ENCODE data around the gene GOLGA6L7. TPM values are rescaled to one million over a fixed set of nuclear protein-coding genes. Genes with fewer than 3 reads are reported as not detected.
"Not testable (repeated sequence)": the region's sequence is repeated elsewhere in the genome, so short reads cannot be mapped to it uniquely, and the experiment has no call there.

The GOLGA6L7 gene
- total RNA-seq, 1 donor from 2014 or later = not detected

DNA sequence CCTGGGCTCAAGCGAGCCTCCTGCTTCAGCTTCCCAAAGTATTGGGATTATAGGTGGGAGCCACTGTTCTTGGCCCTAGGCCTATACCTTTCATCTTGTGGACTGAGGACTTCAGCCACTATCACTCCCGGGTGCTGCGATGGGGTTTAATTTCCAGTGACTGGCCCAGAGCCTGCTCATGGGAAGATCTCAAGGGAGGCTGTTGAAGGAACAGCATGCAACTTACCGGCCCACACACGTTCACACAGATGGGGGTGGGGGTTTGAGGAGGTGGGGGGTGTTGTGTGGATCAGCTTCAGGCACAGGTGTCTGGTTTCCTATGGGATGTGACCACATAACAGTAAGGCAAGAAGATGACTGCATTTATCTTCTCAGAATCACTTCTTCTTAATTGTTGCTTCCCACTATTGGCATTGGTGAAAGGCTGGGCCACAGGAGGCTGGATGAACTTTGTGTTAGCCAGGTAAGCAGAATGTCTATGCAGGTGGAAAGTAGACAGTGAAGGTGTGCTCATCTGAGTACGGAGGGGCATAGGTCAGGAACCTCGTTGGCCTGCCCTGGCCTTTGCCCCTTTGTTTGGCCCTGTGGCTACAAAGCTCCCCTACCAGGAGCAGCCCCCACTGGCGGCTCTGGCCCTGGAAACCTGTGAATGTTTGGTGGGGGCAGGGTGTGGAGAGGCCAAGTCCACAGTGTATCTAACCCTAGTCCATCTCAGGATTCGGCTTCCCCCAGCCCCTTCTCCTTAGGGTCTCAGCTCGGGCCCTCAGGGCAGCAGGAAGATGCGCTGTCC is 35.9 kb upstream of the GOLGA6L7 start:
- intact Hi-C loops (cut with micrococcal nuclease) = no loop called here

DNA sequence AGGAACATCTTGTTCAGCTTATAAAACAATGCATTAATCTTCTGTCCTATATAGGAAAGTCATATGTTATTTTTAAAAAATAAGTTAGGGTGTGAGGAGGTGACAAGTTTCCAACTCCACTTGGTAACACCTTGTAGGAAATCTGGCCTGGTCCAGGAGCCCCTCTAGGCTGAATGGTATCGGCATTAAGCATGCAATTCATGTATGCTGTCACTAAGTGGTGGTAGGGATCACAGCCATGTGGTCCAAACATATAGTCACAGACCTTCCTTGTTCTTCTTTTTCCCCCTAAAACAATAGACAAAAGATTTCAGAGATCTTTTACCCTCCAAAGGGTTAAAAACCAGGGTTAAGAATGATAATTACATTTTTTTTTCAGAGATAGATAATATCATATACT is 33.2 kb upstream of the GOLGA6L7 start:
- intact Hi-C loops (cut with micrococcal nuclease) = no loop called here

DNA sequence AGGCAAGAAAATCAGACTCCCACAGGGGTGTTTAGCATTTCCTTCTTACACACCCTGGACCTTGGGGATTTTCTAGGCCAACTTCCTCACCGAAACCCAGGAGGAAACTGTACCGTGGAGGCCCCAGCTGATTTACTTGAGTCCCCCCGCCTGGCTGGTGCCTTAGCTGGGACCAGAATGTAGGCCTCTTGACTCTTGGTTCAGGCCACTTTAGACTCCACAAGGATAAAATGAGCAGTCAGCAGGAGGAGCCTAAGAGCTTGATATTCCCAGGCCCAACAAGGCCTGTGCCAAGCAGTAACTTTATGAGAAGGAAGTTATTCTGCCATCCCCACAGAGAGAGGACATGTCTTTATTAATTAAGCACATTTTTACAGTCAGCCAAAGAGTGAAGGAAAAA is 32.7 kb upstream of the GOLGA6L7 start:
- intact Hi-C loops (cut with micrococcal nuclease) = no loop called here

DNA sequence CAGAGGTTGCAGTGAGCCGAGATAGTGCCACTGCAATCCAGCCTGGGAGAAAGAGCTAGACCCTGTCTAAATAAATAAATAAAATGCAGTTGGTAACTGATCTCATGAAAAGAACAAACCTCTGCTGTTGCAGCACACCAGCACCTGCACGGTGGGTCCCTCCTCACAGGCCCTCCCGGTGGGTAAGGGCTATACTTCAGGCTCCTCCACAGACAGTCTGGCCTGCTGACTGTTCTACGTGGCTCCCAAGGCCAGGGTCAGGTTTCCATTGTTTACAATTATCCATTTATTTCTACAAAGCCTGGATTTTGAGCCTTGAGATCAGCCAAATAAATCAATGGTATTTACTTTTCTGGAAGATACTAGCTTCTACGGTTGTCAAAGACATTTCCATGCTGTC is 32.2 kb upstream of the GOLGA6L7 start:
- intact Hi-C loops (cut with micrococcal nuclease) = no loop called here

DNA sequence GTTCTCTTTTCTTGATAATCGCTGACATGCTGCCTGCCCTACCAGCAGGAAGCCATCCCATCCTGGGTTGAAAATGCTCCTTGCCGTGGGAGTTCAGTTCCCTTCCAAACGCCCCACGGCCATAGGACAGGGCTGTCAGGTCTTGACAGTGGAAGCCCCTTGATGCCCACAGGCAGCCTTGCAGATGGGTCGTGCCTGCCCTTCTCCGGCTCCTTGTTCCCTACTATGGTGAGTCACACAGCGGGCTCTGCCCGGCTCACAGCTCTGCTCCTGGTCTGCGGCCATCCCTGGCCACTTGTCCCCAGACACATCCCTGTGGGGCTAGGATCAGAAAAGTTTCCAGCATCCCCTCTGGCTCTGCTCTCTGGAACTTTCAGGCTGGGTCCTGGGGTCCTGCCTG is 31.1 kb upstream of the GOLGA6L7 start:
- intact Hi-C loops (cut with micrococcal nuclease) = no loop called here

DNA sequence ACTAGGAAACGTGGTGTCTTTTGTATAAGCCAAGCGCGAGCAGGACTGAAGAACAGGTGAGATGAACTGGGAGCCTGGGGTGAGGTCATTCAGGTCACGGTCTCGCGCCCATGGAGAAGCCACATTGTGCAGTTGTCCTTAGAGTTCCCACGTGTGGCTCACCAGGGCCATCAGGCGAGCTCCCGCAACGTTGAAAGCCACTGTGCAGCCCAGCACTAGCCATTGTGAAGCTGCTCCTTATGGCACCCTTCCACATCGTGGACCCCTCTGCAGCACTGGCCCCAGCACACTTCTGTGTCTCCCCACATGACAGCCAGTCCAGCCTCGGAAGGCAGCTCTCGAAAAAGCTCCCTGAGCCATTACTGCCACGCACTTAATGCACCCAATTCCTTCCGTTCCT is 29.8 kb upstream of the GOLGA6L7 start:
- intact Hi-C loops (cut with micrococcal nuclease) = no loop called here

DNA sequence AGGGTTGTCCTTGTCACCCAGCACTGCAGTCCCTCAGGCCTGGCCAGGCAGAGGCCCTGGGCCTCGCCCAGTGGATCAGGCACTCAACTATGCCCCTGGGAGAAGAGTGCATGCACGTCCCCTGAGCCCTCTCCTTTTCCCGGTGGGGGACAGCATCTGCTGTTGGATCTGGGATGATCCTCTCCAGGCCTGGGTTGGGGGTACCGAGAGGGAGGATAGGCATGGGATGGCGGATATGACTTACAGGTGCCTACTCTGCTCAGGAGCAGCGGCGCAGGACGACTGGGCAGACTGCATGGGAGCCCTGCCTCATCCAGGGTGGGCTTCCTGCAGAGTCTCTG is 28.4 kb upstream of the GOLGA6L7 start:
- intact Hi-C loops (cut with micrococcal nuclease) = no loop called here

DNA sequence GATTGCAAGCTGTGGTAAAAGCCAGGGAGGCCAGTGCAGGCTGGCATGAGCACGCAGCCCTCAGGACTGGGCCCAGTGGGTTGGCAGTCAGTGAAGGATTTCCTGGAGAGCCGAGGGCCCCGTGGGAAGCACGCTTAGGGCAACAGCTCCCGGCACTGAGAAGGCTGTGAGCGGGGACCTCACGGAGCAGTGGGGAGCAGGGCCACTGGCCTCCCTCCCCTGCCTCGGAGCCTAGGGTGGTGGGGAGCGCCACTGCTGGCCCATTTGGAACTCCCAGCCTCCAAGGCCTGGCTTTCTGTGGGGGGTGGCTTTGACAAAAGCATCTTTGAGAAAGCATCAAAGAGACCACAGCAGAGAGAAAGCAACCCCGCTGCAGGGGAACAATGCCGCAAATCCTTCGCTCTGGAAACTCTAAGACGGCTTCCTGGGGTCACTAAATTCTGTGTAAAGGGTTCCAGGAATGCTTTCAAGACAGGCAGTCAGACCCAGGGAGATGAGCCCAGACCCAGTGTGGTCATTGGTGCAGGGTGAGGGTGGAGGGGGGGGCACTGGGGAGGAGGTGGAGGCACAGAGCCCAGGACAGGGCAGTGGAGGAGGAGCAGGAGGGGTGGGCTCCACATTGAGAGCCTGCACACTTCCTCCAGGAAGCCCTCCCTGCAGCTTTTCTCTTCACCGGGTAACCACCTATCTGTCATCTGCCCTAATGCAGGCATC is 27.8 kb upstream of the GOLGA6L7 start:
- intact Hi-C loops (cut with micrococcal nuclease) = no loop called here

DNA sequence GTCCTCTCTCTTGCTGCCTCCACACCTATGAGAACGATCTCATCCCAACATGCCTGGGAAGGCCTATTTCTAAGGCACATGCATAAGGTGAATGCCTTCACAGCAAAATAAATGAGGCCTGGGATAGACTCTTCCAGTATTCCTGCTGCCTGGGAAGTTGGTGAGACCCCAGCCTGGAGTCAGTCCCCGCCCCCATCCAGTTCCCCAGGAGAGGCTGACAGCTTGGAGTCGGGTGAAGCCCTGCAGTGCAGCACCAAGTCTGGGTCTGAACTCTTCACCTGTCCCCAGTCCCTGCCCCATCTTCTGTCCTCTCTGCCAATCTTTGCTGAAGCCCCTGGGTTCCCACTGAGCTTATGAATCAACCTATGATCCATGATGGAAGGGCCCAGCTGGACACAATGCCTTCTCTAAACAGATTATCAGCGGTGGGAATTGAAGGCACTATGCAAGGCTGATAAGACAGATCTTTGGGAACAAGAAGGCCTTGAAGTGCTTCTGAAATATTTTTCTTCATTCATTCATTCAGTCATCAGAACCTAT is 27.1 kb upstream of the GOLGA6L7 start:
- intact Hi-C loops (cut with micrococcal nuclease) = no loop called here

DNA sequence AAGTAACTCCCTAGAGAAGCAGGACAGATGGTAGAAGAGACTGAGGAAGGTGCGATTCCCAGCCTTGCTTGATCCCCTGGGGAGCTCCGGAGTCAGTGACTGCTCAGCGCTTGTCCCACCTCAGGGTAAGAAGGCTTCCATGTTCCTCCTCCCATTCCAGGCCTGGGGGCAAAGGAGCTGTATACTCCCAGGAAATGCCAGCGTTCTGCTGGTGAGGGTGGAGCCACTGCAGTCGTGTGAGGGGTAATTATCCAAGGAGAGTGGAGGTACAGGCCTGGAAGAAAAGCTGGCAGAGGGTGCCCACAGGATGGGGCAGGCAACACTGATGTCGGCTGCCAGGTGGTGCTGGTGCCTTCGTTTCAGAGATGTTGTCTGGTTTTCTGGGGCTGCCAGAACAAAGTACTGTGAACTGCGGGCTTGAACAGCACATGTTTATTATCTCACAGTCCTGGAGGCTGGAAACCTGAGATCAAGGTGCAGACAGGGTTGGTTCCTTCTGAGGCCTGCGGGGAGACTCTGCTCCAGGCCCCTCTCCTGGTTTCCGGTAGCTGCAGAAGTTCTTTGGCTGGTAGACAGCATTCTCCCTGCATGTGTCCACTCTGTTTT is 25.2 kb upstream of the GOLGA6L7 start:
- intact Hi-C loops (cut with micrococcal nuclease) = no loop called here

DNA sequence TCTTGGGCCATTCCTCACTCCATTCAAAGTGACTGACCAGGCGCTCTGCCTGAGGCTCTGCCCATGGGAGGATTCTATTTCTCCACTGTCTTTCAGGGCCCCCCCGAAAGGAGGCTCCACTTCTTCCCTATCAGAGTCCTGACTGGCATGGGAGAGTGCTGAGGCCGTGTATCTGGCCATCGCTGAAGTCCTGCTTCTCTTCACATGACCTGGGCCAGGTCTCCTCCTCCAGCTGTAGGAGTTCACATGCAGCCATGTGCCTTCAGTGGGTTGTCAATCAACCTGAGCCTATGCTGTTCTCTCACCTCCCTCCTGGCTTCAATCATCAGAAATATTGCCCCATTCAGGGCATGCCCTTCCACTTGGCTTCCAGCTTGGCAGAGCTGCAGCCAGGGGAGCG is 24.6 kb upstream of the GOLGA6L7 start:
- intact Hi-C loops (cut with micrococcal nuclease) = no loop called here

DNA sequence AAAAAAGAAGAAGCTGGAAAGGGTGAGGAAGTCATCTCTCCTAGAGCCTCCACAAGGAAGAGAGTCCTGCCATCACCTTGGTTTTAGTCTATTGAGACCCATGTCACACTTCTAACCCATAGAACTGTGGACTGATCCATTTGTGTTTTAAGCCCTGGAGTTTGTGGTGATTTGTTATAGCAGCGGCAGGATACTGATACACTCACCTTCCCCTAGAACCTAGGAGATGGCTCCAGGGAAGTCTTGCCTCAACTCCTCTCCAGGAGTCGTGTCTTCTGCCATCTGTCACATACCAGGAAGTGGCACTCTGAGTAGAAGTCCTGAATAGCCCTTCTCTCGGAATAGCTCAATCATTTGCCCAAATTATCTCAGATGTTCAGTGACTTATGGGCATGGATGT is 22.7 kb upstream of the GOLGA6L7 start:
- intact Hi-C loops (cut with micrococcal nuclease) = no loop called here

DNA sequence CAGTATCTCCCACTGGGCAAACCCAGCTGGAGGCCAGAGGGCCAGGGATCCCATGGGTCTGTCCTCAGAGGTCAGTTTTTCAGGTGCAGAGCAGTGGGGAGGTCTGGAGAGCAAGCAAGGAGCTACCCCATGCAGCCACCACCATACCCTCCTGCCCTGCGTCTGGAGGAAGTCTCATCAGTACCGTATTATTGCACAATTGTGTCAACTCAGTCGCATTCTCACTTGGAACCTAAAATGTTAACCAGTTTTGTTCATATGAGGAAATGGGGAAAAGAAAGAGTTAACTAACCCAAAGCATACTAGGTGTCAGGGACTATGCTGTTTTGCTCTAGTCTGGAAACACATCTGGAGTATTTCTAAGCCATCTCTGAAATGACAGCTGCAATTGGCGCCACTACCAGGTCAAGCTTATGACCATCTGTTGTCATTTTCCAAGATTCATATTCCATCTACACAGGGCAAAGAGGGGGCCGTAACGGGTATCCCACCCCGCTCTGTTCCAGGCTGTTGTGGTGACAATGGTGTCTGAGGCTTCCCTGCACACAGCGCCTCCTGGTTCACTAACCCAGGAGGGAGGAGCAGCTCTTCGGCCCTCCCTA is 20.4 kb upstream of the GOLGA6L7 start:
- intact Hi-C loops (cut with micrococcal nuclease) = no loop called here

DNA sequence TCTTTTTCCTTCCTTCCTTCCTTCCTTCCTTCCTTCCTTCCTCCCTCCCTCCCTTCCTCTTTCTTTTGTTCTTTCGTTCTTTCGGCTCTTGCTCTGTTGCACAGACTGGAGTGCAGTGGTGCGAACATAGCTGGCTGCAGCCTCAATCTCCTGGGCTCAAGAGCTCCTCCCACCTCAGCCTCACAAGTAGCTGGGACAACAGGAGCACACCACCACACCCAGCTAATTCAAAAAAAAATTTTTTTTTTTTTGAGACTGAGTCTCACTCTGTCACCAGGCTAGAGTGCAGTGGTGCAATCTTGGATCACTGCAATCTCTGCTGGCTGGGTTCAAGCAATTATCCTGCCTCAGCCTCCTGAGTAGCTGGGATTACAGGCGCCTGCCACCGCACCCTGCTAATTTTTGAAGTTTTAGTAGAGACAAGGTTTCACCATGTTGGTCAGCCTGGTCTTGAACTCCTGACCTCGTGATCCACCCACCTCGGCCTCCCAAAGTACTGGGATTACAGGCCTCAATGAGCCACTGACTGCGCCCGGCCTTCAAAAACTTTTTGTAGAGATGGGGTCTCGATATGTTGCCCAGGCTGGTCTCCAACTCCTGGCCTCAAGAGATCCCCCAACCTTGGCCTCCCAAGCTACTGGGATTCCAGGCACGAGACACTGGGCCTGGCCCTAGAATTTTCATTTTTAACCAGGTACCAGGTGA is 13.3 kb upstream of the GOLGA6L7 start:
- intact Hi-C loops (cut with micrococcal nuclease) = not testable (repeated sequence)

DNA sequence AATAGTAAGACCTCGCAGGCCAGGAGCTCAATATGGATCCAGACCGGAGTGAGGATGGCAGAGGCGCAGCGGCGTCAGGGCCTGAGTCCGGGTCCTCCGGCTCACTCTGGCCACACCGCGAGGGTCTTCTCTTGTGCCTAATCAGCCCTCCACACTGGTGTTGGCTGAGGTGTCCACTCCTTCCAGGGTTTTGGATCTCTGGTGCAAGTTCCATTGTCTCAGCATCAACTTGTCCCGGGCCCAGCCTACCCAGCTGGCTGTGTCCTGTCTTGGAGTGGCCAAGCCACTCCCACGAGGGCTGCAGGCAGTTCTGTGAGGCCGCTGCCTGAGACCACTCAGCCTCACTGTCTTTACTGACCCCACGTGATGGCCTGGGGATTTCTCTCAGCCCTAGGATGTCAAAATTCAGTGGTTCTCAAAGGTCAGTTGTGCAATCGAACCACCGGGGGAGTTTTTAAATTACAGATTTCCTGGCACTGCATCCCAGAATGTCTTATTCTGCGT is 12.6 kb upstream of the GOLGA6L7 start:
- intact Hi-C loops (cut with micrococcal nuclease) = no loop called here

DNA sequence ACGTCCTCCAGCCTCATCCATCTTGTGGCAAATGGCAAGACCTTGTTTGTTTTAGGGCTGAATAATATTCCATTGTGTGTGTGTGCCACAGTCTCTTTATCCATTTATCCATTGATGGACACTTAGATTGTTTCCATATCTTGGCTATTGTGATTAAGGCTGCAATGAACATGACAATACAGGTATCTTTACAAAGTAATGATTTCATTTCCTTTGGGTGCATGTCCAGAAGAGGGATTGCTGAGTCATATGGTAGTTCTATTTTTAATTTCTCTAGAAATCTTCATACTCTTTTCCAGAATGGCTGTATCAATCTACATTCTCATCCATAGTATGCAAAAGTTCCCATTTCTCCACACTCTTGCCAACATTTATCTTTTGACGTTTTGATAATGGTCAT is 6.1 kb upstream of the GOLGA6L7 start:
- intact Hi-C loops (cut with micrococcal nuclease) = not testable (repeated sequence)

DNA sequence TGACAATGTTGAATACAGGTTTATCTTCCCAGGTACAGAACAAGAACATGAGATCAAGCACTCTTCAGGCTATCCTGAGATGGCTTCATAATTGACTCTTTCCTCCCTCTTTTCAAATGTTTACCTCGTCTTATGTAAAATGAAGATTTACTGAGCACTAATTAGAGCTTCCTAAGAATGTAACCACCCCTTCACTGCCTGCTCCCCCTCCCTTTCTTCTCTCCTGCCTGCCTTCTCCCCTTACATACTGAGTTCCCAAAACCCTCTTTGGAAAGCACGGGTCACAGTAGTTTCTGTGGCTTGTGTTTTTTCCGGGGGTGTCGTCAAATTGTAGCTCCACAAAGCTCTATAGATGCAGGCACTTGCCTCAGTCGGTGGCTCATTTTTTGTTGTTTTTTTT is 5.2 kb upstream of the GOLGA6L7 start:
- intact Hi-C loops (cut with micrococcal nuclease) = not testable (repeated sequence)

DNA sequence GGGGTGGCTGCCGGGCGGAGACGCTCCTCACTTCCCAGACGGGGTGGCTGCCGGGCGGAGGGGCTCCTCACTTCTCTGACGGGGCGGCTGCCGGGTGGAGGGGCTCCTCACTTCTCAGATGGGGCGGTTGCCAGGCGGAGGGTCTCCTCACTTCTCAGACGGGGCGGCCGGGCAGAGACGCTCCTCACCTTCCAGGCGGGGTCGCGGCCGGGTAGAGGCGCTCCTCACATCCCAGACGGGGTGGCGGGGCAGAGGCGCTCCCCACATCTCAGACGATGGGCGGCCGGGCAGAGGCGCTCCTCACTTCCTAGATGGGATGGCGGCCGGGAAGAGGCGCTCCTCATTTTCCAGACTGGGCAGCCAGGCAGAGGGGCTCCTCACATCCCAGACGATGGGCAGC is 1.3 kb upstream of the GOLGA6L7 start:
- intact Hi-C loops (cut with micrococcal nuclease) = not testable (repeated sequence)

DNA sequence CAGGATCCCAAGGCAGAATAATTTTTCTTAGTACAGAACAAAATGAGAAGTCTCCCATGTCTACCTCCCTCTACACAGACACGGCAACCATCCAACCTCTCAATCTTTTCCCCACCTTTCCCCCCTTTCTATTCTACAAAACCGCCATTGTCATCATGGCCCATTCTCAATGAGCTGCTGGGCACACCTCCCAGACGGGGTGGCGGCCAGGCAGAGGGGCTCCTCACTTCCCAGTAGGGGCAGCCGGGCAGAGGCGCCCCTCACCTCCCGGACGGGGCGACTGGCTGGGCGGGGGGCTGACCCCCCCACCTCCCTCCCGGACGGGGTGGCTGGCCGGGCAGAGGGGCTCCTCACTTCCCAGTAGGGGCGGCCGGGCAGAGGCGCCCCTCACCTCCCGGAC is 827 bp upstream of the GOLGA6L7 start:
- intact Hi-C loops (cut with micrococcal nuclease) = not testable (repeated sequence)

DNA sequence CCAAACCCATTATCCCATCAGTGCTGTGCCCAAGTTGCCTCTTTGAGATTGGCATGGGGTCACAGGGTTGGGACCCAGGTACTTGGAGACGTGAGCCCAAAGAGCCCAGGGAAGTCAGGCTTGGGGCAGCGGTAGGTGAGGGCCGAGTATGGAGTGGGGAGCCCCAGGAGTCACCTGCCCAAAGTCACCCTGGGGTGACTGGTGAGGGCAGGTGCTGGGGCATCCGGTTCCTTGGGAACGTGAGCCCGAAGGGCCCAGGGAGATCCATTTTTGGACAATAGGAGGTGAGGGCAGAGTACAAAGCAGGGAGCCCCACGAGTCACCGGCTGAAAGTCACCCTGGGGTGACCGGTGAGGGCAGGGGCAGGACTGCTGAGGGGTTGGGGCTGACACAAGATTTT is 485 bp downstream of the GOLGA6L7 start:
- intact Hi-C loops (cut with micrococcal nuclease) = not testable (repeated sequence)

DNA sequence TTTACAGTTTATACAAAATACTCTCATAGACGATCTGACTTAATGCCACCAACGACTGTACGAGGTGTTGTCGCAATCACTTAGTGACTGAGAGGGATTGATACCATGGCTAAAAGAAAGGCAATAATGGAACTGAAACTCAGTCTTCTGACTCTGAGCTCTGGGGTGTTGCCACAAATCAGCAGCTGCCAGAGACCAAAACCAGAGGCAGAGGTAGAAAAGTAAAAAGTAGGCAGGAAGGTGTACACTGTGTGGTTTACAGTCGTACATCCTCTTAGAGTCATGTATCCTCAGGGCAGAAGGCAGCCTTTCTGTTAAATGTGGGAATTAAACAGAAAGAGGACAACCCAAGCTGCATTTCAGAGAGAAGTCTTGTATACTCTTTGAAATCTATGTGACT is 1.2 kb downstream of the GOLGA6L7 start:
- intact Hi-C loops (cut with micrococcal nuclease) = not testable (repeated sequence)

Measured in T-helper 1 cell treated with Interleukin-12 subunit alpha and Interleukin-12 subunit beta and Interleukin-4 antibody, amounts not matched to agents 30 ng/mL and 1 ng/mL, for 36 hours (primary cell).